GM12864 (cell line): ENCODE results near the gene SLC35G2.

Source experiments
- DNase-seq: peaks from one replicate; pipeline ENCODE4 v3.0.0-alpha.2; 2011; ENCODE audit warnings: low read depth
- H3K4me3 ChIP-seq: 2 replicates; pipeline ENCODE4 v1.5.1; 2011; ENCODE audit warnings: mild to moderate bottlenecking, low read depth, low read length, control low read depth
- TF ChIP-seq, protein P1 (sequence below): IDR thresholded peaks from 2 replicates; pipeline ENCODE4 v1.5.1; 2011; ENCODE audit warnings: low read depth, mild to moderate bottlenecking, moderate library complexity, low read length, control low read depth, inconsistent platforms; ENCODE audit errors: missing control alignments

Gene SLC35G2

DNA sequence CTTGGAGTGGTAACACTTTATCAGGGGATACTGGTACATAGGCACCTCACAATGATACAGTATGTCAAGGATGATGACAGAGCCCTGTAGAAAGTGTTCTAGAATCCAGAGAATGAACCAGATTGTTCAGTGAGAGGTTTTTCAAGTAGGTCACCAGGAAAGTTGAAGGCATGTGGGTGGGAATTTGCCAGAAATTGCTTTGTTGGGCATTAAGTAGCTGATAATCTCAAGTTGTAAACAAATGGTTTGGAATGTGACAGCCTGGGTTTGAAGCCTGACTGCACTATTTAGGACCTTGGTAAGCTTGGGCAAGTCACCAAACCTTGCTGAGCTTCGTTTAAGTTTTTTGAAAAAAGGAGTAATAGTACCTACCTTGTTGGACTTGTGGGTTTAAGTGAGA, 12.5 kb downstream of the SLC35G2 start:
- no peak overlapping the region for H3K4me3 ChIP-seq
- TF ChIP-seq, protein P1, sequence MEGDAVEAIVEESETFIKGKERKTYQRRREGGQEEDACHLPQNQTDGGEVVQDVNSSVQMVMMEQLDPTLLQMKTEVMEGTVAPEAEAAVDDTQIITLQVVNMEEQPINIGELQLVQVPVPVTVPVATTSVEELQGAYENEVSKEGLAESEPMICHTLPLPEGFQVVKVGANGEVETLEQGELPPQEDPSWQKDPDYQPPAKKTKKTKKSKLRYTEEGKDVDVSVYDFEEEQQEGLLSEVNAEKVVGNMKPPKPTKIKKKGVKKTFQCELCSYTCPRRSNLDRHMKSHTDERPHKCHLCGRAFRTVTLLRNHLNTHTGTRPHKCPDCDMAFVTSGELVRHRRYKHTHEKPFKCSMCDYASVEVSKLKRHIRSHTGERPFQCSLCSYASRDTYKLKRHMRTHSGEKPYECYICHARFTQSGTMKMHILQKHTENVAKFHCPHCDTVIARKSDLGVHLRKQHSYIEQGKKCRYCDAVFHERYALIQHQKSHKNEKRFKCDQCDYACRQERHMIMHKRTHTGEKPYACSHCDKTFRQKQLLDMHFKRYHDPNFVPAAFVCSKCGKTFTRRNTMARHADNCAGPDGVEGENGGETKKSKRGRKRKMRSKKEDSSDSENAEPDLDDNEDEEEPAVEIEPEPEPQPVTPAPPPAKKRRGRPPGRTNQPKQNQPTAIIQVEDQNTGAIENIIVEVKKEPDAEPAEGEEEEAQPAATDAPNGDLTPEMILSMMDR: no peak

DNA sequence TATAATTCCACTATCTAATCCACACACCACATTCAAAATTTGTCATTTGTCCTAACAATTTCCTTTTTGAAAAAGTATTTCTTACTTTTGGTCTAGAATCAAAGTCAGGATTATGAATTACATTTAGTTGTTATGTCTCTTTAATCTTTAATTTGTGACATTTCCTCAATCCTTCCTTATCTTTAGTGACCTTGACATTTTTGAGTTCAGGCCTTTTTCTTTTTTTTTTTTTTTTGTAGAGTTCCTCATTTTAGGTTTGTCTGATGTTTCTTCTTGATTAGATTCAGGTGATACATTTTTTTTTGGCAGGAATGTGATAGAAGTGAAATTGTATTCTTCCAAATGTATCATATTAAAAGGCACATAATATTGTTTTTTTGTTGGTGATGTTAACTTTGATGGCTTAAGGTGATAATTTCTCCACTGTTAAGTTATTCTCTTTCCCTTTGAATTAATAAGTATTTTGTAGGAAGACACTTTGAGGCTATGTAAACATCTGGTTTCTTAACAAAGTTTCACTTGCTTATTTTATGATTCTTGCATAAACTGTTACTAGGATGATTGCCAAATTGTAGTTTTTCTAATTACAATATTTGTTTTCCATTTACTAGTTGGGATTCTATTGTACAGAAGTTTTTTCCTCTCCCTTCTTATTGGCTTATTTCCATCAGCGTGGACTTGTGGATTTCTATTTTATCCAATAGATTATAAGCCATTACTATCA, 16.3 kb downstream of the SLC35G2 start:
- TF ChIP-seq, protein P1: no peak
- no peak for DNase-seq
- no peak overlapping the region for H3K4me3 ChIP-seq

More for the DNA sequence above, 12.5 kb downstream of the SLC35G2 start:
- no peak for DNase-seq

DNA sequence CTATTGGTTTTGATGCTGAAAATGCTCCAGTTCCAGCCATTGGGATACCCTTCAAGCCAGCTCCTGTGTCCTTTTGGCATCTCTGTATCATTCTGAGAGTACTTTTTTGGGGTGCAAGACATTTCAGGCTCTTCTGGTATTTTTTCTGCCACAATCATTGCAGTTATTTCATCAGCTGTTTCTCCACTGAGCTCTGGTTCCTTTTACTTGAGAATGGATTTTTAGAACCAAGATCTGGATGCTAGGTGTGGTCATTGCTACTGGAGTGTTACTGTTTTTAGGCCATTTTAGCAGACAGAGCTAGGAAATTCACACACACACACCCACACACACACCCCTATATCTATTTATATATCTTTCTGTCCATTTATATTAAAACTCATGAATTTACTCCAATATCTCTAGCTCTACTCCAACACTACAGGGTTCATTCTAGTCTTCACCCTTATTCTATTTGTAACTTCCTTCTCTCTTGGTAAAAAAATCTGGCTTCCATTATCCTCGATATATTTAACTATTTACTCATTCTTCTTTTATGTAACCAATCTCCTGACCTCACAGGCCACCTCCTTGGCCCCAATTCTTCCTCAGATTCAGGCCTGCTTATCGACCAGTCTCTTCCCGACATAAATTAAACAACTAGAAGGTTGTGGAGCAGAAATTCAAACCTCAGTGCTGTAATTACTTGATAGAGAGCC, 17.0 kb downstream of the SLC35G2 start:
- no peak overlapping the region for H3K4me3 ChIP-seq
- TF ChIP-seq, protein P1: no peak
- DNase-seq: no peak

DNA sequence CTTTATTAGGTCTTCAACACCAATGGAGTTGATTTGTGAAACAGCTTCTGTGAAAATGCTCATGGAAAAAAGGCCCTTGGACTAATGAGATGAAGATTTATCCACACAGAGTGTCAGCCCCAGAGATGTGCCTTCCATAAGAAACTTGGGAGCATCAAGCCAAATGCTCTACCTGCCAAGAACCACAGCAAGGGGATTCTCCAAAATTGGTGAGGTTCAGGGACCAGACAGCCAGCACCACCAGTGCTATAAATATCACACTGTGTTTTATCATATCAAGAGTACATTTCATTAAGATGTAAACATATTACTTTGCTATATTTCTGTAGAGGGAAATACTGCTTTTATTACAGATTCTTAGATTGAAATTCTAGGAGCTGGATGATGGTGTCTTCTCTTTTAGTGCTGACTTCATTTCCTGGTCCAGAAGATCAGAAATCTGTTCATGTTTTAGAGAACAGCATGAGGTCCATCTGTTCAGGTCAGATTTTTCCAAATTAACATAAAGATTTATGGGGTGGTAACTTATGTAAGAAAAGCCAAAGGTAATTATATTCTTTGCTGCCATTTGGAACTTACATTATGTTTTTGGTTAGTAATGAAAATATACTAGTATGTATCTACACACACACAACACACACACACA, 17.7 kb downstream of the SLC35G2 start:
- no peak for DNase-seq
- H3K4me3 ChIP-seq: no peak overlapping the region
- TF ChIP-seq, protein P1: no peak

DNA sequence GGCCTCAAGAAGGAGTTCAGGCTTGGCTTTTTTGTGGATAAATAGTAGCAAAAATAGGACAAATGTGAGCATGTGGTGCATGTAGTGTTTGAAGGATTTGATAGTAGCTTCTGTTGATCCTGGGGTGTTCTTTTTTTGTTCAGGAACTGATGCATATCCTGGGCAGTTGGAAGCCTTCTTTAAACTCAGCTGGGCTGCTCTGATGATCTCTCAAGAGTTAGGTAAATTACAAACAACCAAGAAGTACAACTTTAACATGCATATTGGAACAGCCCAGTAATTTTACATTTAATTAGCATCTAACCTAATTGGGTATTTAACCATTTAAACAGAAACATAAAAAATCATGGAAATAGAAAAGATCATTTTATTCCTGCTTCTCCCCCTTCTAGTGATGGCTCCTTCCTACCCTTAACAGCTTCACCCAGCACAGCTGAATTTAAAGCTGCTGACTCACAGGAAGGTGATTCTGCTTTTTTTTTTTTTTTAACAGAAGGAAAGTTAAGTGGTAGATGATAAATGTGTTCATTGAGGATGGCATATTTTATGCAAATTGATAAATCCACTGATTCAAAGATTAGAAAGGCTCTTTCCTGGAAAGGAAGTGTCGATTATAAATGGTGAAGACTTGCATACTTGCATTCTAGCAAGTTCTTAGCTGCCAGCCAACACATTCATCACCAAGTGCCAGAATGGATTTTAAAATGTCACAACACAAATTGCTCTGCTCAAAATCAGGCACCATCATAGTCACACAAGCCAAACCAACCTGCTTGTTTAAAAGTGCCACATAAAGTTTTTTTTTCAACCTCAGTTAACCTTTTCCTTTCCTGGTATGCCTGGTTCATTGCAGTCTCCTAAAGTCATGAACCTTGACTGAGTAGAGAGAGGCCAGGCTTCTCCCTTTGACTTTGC, 20.0 kb downstream of the SLC35G2 start:
- no peak overlapping the region for H3K4me3 ChIP-seq
- TF ChIP-seq, protein P1: no peak
- no peak for DNase-seq

DNA sequence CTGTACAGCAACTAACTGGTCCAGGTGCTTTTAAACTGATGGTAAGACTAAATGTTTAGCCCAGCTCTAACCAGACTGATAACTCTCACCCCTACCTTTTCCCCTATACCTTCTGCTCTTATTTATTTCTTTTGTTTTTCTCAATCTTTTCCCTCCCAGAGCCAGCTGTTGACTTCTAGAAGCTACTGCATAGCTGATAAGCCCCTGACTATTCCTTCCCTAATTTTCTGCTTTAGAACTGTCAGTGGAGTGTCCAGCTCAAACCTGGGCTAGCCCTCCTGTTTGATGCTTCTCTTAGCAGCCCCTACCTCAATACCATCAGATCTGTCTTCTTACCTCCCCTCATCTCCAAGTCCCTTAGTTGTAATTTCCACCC, 20.6 kb downstream of the SLC35G2 start:
- H3K4me3 ChIP-seq: no peak overlapping the region
- no peak for DNase-seq
- TF ChIP-seq, protein P1: no peak
